ENCODE measurements around the gene KCNJ2.

GRCh38 chr17:70172923-70173322 is 3.6 kb downstream of the KCNJ2 start:
- TF ChIP-seq POLR2A (IDR thresholded peaks at IDR 0.05): no peak
- no peak for TF ChIP-seq CTCF (IDR thresholded peaks at IDR 0.05 in 4 of 5, conservative IDR thresholded peaks at IDR 0.05 in 1 of 5)

Data from gastrocnemius medialis (tissue), 4 donors.